Smooth muscle cell (in vitro differentiated cells): ENCODE results near the gene TPP1. TPM values are rescaled to one million over a fixed set of nuclear protein-coding genes. Genes with fewer than 3 reads are reported as not detected.

Experiments used
- DNase-seq: peaks from one replicate; lab custom pipeline; 2025; ENCODE audit not compliant: unreplicated experiment; lab: John Stamatoyannopoulos, UW
- H2AFZ ChIP-seq: fragments of 200-600 bp; sonication (generic); 2 replicates; pipeline ENCODE4 v1.6.0; 2016; ENCODE audit warnings: antibody characterized with exemption, low read depth, mild to moderate bottlenecking
- H3F3A ChIP-seq: fragments of 200-600 bp; sonication (generic); 2 replicates; pipeline ENCODE4 v1.6.0; 2017; ENCODE audit warnings: antibody characterized with exemption, low read depth
- H3K27ac ChIP-seq: fragments of 200-600 bp; sonication (generic); 2 replicates; pipeline ENCODE4 v1.5.1; 2016; ENCODE audit warnings: low read depth, mild to moderate bottlenecking
- H3K27me3 ChIP-seq: fragments of 200-600 bp; sonication (generic); 2 replicates; pipeline ENCODE4 v1.6.1; 2016; ENCODE audit warnings: low read depth, mild to moderate bottlenecking
- H3K36me3 ChIP-seq: fragments of 200-600 bp; sonication (generic); 2 replicates; pipeline ENCODE4 v1.5.1; 2016; ENCODE audit warnings: low read depth
- H3K4me1 ChIP-seq: fragments of 200-600 bp; sonication (generic); 2 replicates; pipeline ENCODE4 v1.5.1; 2016; ENCODE audit warnings: low read depth
- H3K4me2 ChIP-seq: fragments of 200-600 bp; sonication (generic); 2 replicates; pipeline ENCODE4 v1.6.0; 2016; ENCODE audit warnings: mild to moderate bottlenecking
- H3K4me3 ChIP-seq: fragments of 200-600 bp; sonication (generic); 2 replicates; pipeline ENCODE4 v1.5.1; 2016; ENCODE audit warnings: mild to moderate bottlenecking
- H3K79me2 ChIP-seq: fragments of 200-600 bp; sonication (generic); 2 replicates; pipeline ENCODE4 v1.6.0; 2016; ENCODE audit warnings: low read depth, mild to moderate bottlenecking
- H3K9ac ChIP-seq: fragments of 200-600 bp; sonication (generic); 2 replicates; pipeline ENCODE4 v1.6.0; 2016; ENCODE audit warnings: low read depth
- H3K9me3 ChIP-seq: fragments of 200-600 bp; sonication (generic); replicated peaks from 2 replicates; pipeline ENCODE4 v1.5.1; 2016; ENCODE audit warnings: low read depth
- H4K20me1 ChIP-seq: fragments of 200-600 bp; sonication (generic); 2 replicates; pipeline ENCODE4 v1.6.0; 2016; ENCODE audit warnings: low read depth
- CTCF ChIP-seq: fragments of 200-600 bp; sonication (generic); IDR thresholded peaks from 2 replicates; pipeline ENCODE4 v1.5.1; 2017; ENCODE audit warnings: borderline replicate concordance, mild to moderate bottlenecking, antibody characterized with exemption; ENCODE audit not compliant: insufficient read depth, poor library complexity, severe bottlenecking
- WGBS: methylation state at CpG from one replicate; pipeline ENCODE4 v1.1.7; 2016; ENCODE audit warnings: low lambda C conversion rate; 5-methylcytosine and 5-hydroxymethylcytosine counted together
- polyA plus RNA-seq: library from polyadenylated mRNA; unstranded; fragments of >200 nt; fragmentation: Nextera tagmentation; extraction: Ambion mirVana; gene quantifications from 2 replicates; pipeline ENCODE4 v1.2.1, GENCODE V29; 2016
- total RNA-seq: library from RNA; depleted of rRNA; stranded (reverse); fragments of >200 nt; gene quantifications from 2 replicates; pipeline ENCODE4 v1.2.3, GENCODE V29; 2014

TPP1 gene
- total and polyA plus RNA-seq, 2 experiments from 2014 or later: 37.3 to 55.4 TPM

DNA sequence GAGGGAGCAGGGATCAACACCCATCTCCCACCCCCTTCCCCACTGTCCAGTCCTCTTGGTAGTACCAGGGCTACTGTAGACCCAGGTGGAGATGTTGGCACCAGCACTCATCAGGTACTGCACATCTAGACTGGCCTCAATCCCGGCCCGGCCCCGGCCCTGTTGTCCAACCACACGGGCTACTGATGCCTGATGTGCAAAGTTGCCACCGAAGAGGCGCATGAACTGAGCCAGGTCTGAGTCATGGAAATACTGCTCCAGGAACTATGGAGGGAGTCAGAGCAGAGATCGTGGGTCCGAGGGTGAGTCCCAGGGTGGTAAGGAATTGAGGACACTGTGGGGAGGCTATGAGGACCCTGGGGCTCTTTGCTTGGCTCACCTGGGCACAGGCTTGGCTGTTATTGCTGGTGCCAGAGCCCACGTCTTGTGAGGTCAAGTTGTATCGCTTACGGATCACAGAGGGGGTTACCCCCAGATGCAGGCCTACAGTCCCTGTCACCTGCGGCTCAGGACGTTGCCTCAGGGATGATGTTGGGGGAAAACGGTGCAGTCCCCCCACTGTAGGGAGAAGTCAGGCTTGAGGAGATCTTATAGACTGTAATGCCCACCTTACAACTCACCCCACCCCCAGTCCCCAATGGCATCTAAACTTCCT, 2.5 kb downstream of the TPP1 start:
- Histone ChIP-seq H4K20me1 (no peaks in the 10 kb centered on the region), H3K4me1 (peaks cover 19% of the 10 kb centered on the region), H3K9ac (no peak overlapping the region), H3K27ac (no peak overlapping the region), H3K9me3 (no peaks in the 10 kb centered on the region), H2AFZ (no peak overlapping the region), H3K4me2 (no peak overlapping the region), H3F3A (peaks cover 23% of the 10 kb centered on the region), H3K4me3 (no peak overlapping the region), H3K27me3 (no peaks in the 10 kb centered on the region), H3K79me2 (peaks cover under 1% of the 10 kb centered on the region), H3K36me3 (no peaks in the 10 kb centered on the region)
- no peak for TF ChIP-seq CTCF
- WGBS: 90% methylated on average over 14 of the region's 14 CpGs
- no peak for DNase-seq

DNA sequence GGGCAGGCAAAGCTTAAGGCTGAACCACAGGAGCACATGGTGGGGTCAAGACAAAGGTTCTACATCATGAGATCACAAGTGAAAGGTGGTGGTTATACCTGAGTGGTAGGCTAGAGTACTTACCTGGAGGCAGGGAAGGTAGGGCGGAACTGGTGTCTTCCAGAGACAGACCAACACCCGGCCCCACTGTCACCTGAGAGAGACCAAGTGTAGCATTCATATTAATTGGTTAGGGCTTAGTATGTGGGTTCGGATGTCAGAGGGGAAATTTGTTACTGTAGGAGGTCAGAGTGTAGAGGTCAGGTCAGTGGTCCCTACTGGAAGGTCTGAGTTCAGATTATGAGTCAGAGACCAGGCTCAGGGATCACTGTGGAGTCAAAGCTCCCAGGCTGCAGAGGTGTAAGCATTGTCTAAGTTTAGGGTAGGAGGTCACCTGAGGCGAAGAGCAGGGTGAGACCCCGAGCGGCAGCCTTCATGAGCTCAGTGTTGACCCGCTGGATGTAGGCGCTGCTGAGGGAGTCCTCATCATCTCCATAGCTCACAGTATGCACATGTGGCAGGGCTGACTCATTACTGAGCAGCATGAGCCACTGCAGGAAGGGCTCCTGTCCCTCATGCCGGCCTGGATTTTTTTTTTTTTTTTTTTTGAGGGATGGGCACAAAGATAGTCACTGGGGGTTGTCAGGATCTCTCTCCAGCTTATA, 3.2 kb downstream of the TPP1 start:
- peaks cover 8% of the 10 kb centered on the region for H3K79me2 ChIP-seq

DNA sequence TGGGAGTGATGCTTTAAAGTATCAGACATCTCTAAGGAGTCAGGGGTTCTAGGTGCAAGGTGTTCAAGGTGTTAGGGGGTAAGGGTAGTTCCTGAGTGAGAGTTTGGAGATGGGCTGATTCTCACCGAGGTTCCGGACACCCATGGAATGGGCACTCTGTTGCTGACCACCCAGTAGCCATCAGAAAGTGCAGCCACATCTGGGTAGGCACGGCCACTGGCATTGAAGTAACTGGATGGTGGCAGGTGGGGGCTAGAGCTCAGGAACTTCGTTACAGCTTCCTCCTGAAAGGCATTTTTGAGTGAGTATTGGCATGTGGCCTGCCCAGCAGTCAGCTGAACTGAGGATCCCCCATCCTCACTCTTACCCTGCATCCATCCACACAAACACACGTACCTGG, 4.2 kb downstream of the TPP1 start:
- H3K9ac ChIP-seq: no peak overlapping the region
- H2AFZ ChIP-seq: no peak overlapping the region
- TF ChIP-seq CTCF: no peak
- H3K27ac ChIP-seq: no peak overlapping the region
- H3K9me3 ChIP-seq: no peaks in the 10 kb centered on the region
- H3K36me3 ChIP-seq: no peaks in the 10 kb centered on the region
- no peak overlapping the region for H3K4me2 ChIP-seq
- H3K27me3 ChIP-seq: no peaks in the 10 kb centered on the region
- peaks cover 17% of the 10 kb centered on the region for H3K79me2 ChIP-seq
- no peaks in the 10 kb centered on the region for H4K20me1 ChIP-seq
- H3K4me3 ChIP-seq: no peak overlapping the region
- H3F3A ChIP-seq: peaks cover 29% of the 10 kb centered on the region
- WGBS: 96% methylated on average over 5 of the region's 5 CpGs
- no peak for DNase-seq
- H3K4me1 ChIP-seq: peaks cover 16% of the 10 kb centered on the region

More for the DNA sequence above, 3.2 kb downstream of the TPP1 start:
- no peak overlapping the region for H3K4me2 ChIP-seq
- no peaks in the 10 kb centered on the region for H3K36me3 ChIP-seq
- no peak for TF ChIP-seq CTCF
- no peak overlapping the region for H3K9ac ChIP-seq
- DNase-seq: no peak
- no peaks in the 10 kb centered on the region for H4K20me1 ChIP-seq
- no peak overlapping the region for H2AFZ ChIP-seq
- H3K4me3 ChIP-seq: no peak overlapping the region
- no peaks in the 10 kb centered on the region for H3K9me3 ChIP-seq
- peaks cover 20% of the 10 kb centered on the region for H3K4me1 ChIP-seq
- peaks cover 23% of the 10 kb centered on the region for H3F3A ChIP-seq
- H3K27ac ChIP-seq: no peak overlapping the region
- 82% methylated on average over 9 of the region's 9 CpGs for WGBS
- no peaks in the 10 kb centered on the region for H3K27me3 ChIP-seq

DNA sequence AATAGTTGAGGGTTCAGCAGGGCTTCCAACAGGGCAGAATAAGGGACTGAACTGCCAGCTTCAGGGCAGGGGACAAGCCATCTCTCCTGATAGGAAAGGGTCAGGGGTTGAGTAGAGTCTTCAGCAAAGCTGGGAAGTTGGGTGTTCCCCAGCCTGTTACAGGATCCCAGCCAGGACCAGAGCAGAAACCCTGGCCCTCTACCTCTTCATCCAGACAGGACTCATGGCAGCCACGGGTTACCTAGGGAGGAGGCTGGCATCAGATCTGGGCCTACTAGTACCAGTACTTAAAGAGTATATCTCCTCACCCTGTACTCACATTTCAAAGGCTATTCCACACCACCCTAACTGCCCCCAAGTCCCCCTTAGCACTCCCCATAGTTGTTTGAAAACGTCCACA, 4.8 kb downstream of the TPP1 start:
- H3K4me1 ChIP-seq: peaks cover 16% of the 10 kb centered on the region
- no peak overlapping the region for H3K27ac ChIP-seq
- TF ChIP-seq CTCF: no peak
- no peaks in the 10 kb centered on the region for H3K9me3 ChIP-seq
- H3K9ac ChIP-seq: no peak overlapping the region
- no peaks in the 10 kb centered on the region for H3K36me3 ChIP-seq
- no peak overlapping the region for H3K4me2 ChIP-seq
- no peak for DNase-seq
- peaks cover 21% of the 10 kb centered on the region for H3K79me2 ChIP-seq
- H2AFZ ChIP-seq: no peak overlapping the region
- no peaks in the 10 kb centered on the region for H3K27me3 ChIP-seq
- no peak overlapping the region for H3K4me3 ChIP-seq
- H4K20me1 ChIP-seq: no peaks in the 10 kb centered on the region
- 100% methylated on average over 2 of the region's 2 CpGs for WGBS
- H3F3A ChIP-seq: peaks cover 31% of the 10 kb centered on the region
